Ascending aorta (tissue), 2 donors: ENCODE results near the gene SLC22A8. TPM values are rescaled to one million over a fixed set of nuclear protein-coding genes. Genes with fewer than 3 reads are reported as not detected.

Source experiments
- DNase-seq, 2 donors: peaks; one replicate each; pipeline ENCODE4 v3.0.0-alpha.2; 2019; ENCODE audit warnings: low spot score in 2 of 2
- H3K27ac ChIP-seq, 2 donors: fragments of 200-600 bp; sonication (generic); one replicate each; pipeline ENCODE4 v1.5.1; 2016 to 2017; ENCODE audit warnings: mild to moderate bottlenecking in 1 of 2
- H3K27me3 ChIP-seq: fragments of 200-600 bp; sonication (generic); one replicate; pipeline ENCODE4 v1.5.1; 2017
- H3K36me3 ChIP-seq, 2 donors: fragments of 200-600 bp; sonication (generic); one replicate each; pipeline ENCODE4 v1.5.1; 2016
- H3K4me1 ChIP-seq, 2 donors: fragments of 200-600 bp; sonication (generic); one replicate each; pipeline ENCODE4 v1.5.1; 2016 to 2017; ENCODE audit warnings: mild to moderate bottlenecking in 1 of 2
- H3K4me3 ChIP-seq, 2 donors: fragments of 200-600 bp; sonication (generic); one replicate each; pipeline ENCODE4 v1.5.1; 2016 to 2017; ENCODE audit warnings: mild to moderate bottlenecking in 1 of 2
- H3K9me3 ChIP-seq, 2 donors: fragments of 200-600 bp; sonication (generic); one replicate each; pipeline ENCODE4 v1.5.1; 2016
- intact Hi-C: fragments of 100-400 bp; cut with DNase I; formaldehyde crosslinking; loops from one replicate; pipeline ENCODE4 v1.15.1; 2023
- total RNA-seq: library from RNA; depleted of rRNA; stranded (reverse); fragments of >200 nt; gene quantifications from one replicate; pipeline ENCODE4 v1.1.0, GENCODE V29; 2016
- TF ChIP-seq, protein P1 (sequence below), 3 experiments: fragments of 200-600 bp in 2 of 3; fragments of 450-650 bp in 1 of 3; sonication (generic) in 2 of 3; IDR thresholded peaks; one replicate each; pipeline ENCODE4 v1.5.1; 2016 to 2019; ENCODE audit warnings: antibody characterized with exemption in 3 of 3, mild to moderate bottlenecking in 1 of 3, moderate library complexity in 1 of 3

Gene SLC22A8
- total RNA-seq, 1 donor from 2014 or later: not detected

DNA sequence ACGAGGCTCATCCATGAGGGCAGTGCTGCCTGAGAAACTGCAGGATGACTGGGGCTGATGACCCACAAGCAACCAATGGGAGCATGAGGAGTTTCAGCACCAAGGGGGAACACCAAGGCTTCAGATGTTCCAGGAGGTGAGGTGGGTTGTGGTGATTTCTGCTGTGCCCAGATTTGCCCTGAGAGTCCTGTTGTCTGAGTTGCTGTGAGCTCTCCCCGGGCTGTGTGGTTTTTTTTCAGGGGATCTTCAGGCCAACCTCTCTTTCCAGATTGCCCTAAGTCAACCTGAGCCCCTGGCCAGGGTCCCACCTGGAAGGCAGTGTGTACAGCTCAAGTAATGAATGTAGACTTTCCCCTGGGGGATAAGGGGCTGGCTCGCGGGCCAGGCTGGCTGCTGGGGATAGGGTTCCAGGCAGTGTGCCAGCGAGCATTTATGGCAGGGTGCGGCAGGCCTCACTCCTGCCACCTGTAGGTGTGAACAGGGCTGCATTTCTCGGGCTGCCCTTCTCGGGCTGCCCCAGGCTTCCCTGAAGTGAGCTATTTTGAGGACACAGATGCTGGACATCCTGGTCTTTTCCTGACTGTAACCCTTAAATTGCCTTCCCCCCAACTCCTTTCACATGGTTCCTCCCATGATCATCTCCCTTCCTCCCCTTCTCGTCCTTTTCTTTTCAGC lies 40.7 kb downstream of the SLC22A8 start:
- intact Hi-C loops: no loop called here
- DNase-seq: no peak
- no peak overlapping the region for H3K4me3 ChIP-seq

DNA sequence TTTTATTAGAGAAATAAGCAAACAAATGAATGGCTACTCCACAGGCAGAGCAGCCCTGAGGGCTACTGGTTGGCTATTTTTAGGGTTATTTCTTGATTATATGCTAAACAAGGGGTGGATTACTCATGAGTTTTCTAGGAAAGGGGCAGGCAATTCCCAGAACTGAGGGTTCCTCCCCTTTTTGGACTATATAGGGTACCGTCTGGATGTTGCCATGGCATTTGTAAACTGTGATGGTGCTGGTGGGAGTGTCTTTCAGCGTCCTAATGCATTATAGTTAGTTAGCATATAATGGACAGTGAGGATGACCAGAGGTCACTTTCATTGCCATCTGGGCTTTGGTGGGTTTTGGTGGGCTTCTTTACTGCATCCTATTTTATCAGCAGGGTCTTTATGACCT lies 50.1 kb downstream of the SLC22A8 start:
- Histone ChIP-seq H3K4me3 (no peak overlapping the region), H3K36me3 (no peaks in the 10 kb centered on the region), H3K27ac (no peak overlapping the region), H3K4me1 (no peaks in the 10 kb centered on the region), H3K9me3 (no peaks in the 10 kb centered on the region), H3K27me3 (no peaks in the 10 kb centered on the region)
- intact Hi-C loops: no loop called here
- no peak for DNase-seq
- TF ChIP-seq, protein P1, sequence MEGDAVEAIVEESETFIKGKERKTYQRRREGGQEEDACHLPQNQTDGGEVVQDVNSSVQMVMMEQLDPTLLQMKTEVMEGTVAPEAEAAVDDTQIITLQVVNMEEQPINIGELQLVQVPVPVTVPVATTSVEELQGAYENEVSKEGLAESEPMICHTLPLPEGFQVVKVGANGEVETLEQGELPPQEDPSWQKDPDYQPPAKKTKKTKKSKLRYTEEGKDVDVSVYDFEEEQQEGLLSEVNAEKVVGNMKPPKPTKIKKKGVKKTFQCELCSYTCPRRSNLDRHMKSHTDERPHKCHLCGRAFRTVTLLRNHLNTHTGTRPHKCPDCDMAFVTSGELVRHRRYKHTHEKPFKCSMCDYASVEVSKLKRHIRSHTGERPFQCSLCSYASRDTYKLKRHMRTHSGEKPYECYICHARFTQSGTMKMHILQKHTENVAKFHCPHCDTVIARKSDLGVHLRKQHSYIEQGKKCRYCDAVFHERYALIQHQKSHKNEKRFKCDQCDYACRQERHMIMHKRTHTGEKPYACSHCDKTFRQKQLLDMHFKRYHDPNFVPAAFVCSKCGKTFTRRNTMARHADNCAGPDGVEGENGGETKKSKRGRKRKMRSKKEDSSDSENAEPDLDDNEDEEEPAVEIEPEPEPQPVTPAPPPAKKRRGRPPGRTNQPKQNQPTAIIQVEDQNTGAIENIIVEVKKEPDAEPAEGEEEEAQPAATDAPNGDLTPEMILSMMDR (IDR thresholded peaks at IDR 0.05): no peak

More for the DNA sequence above, 40.7 kb downstream of the SLC22A8 start:
- Histone ChIP-seq H3K36me3 (no peaks in the 10 kb centered on the region), H3K9me3 (no peaks in the 10 kb centered on the region), H3K4me1 (no peaks in the 10 kb centered on the region), H3K27me3 (no peaks in the 10 kb centered on the region), H3K27ac (no peak overlapping the region)
- TF ChIP-seq, protein P1 (IDR thresholded peaks at IDR 0.05): peak in 1 of 3 experiments; percentile 26

DNA sequence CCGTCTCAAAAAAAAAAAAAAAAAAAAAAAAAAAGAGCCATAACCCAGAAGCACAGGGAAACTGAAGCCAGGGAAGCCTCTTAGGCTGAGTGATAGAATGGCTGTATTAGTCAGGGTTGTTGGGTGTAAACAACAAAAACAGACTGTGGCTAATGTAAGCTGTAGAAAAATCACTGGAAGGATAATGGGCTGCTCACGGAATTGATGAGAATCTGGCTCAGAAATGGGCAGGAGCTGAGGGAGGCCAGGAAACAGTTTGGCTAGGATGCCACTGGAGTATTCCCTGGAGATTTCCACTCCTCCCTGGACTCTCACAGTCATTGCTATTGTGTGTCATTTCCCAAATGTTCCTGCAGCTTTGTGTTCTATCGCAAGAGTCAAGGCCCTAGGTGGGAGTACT lies 53.2 kb downstream of the SLC22A8 start:
- Histone ChIP-seq H3K9me3 (no peaks in the 10 kb centered on the region), H3K27me3 (no peaks in the 10 kb centered on the region), H3K4me3 (no peak overlapping the region), H3K36me3 (no peaks in the 10 kb centered on the region), H3K4me1 (no peaks in the 10 kb centered on the region), H3K27ac (no peak overlapping the region)
- TF ChIP-seq, protein P1 (IDR thresholded peaks at IDR 0.05): no peak
- intact Hi-C loops: no loop called here
- DNase-seq: no peak

DNA sequence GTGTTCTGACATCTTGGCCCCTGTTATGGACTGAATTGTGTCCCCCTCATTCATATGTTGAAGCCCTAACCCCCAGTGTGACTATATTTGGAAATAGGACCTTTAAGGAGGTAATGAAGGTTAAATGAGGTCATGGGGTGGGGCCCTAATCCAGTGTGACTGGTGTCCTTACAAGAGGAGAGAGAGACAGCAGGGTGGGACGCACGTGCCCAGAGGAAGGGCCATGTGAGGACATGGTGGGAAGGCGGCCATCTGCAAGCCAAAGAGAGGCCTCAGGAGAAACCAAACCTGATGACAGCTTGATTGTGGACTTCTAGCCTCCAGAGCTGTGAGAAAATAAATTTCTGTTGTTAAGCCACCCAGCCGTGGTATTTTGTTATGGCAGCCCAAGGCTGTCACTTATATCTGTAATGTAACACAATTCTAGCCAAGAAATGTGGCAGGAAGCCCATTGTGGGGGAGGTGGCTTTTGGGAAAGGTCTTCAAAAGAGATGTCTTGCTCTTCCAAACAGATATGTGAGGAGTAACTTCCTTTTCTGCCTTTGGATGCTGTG lies 54.5 kb downstream of the SLC22A8 start:
- Histone ChIP-seq H3K27me3 (no peaks in the 10 kb centered on the region), H3K4me1 (no peaks in the 10 kb centered on the region), H3K36me3 (no peaks in the 10 kb centered on the region), H3K9me3 (no peaks in the 10 kb centered on the region), H3K4me3 (no peak overlapping the region), H3K27ac (no peak overlapping the region)
- TF ChIP-seq, protein P1 (IDR thresholded peaks at IDR 0.05): no peak
- DNase-seq: no peak
- intact Hi-C loops: no loop called here

DNA sequence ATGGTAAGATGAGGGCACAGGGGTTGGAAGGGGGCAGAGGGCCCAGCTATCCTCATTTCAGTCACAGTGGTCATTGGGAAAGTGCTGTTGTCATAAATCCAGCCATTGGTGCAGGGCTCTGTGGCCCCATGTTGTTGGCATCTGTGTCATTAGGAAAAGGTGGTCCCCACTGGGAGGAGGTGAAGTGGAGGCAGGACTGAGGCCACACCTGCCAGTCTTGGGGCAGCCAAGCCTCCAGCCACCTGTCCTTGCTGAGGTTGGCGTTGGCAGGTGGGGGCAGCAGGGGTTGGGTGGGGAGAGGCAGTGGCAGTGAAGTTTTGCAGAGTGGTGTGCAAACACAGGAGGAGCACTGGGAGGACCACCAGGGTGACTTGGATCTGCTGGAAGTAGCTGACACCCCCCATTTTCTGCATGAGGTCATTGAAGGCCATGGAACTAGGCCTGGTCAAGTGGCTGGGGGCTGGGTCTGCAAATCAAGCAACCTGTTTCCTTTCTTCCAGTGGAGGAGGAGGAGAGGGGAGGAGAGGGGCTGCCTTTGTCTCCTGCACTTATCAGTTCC lies 56.1 kb downstream of the SLC22A8 start:
- H3K9me3 ChIP-seq: no peaks in the 10 kb centered on the region
- H3K4me1 ChIP-seq: no peaks in the 10 kb centered on the region
- TF ChIP-seq, protein P1 (IDR thresholded peaks at IDR 0.05): no peak
- intact Hi-C loops: no loop called here
- no peaks in the 10 kb centered on the region for H3K36me3 ChIP-seq
- no peaks in the 10 kb centered on the region for H3K27me3 ChIP-seq
- H3K4me3 ChIP-seq: no peak overlapping the region
- no peak for DNase-seq
- H3K27ac ChIP-seq: no peak overlapping the region
